PC-3 (cell line): Measurements from ENCODE around the gene ACSL6. TPM values are rescaled to one million over a fixed set of nuclear protein-coding genes. Genes with fewer than 3 reads are reported as not detected.

Experiments
- ATAC-seq: fragments of 200-7000 bp; cut with Tn5 transposase; 2 replicates; pipeline ENCODE4 v1.9.1; 2020; ENCODE audit warnings: mild to moderate bottlenecking, moderate library complexity
- BruUV-seq: library from RNA; stranded (reverse); fragments of 400-500 nt; replicated peaks from 2 replicates; lab custom pipeline; 2021; lab: Mats Ljungman, UMichigan
- CTCF ChIA-PET: fragments of 300-600 bp; sonication (Branson Sonifier 250); formaldehyde crosslinking; loops from one replicate; lab custom pipeline; 2022; ENCODE audit warnings: antibody characterized with exemption; lab: Charles Lee
- POLR2A ChIA-PET: fragments of 300-600 bp; sonication (Branson Sonifier 250); formaldehyde crosslinking; loops from one replicate; lab custom pipeline; 2022; ENCODE audit warnings: antibody characterized with exemption; ENCODE audit not compliant: unreplicated experiment; lab: Charles Lee
- DNase-seq: peaks from one replicate; pipeline ENCODE4 v3.0.0-alpha.2; 2015
- H2AFZ ChIP-seq: fragments of 300-600 bp; sonication (generic); 2 replicates; pipeline ENCODE4 v1.6.0; 2016; ENCODE audit warnings: antibody characterized with exemption, low read length
- H3F3A ChIP-seq: fragments of 300-600 bp; sonication (generic); one replicate; pipeline ENCODE4 v1.6.0; 2017; ENCODE audit warnings: antibody characterized with exemption, low read length, control low read depth, mild to moderate bottlenecking; ENCODE audit not compliant: unreplicated experiment
- H3K27ac ChIP-seq: fragments of 300-600 bp; sonication (generic); 2 replicates; pipeline ENCODE4 v1.5.1; 2016; ENCODE audit warnings: mild to moderate bottlenecking, low read length
- H3K27me3 ChIP-seq: fragments of 300-600 bp; sonication (generic); 2 replicates; pipeline ENCODE4 v1.6.1; 2016; ENCODE audit warnings: low read length, mixed read lengths
- H3K36me3 ChIP-seq: fragments of 300-600 bp; sonication (generic); 2 replicates; pipeline ENCODE4 v1.6.1; 2016; ENCODE audit warnings: low read depth, mixed run types, low read length, mixed read lengths
- H3K4me1 ChIP-seq: fragments of 300-600 bp; sonication (generic); 2 replicates; pipeline ENCODE4 v1.5.1; 2016; ENCODE audit warnings: low read length; ENCODE audit not compliant: insufficient read depth
- H3K4me2 ChIP-seq: fragments of 300-600 bp; sonication (generic); 2 replicates; pipeline ENCODE4 v1.6.0; 2016; ENCODE audit warnings: low read length
- H3K4me3 ChIP-seq: fragments of 300-600 bp; sonication (generic); 2 replicates; pipeline ENCODE4 v1.5.1; 2016; ENCODE audit warnings: mild to moderate bottlenecking, low read length, mixed read lengths
- H3K79me2 ChIP-seq: fragments of 300-600 bp; sonication (generic); 2 replicates; pipeline ENCODE4 v1.6.1; 2017; ENCODE audit warnings: low read length, mixed read lengths
- H3K9ac ChIP-seq: fragments of 300-600 bp; sonication (generic); 2 replicates; pipeline ENCODE4 v1.6.0; 2016; ENCODE audit warnings: mild to moderate bottlenecking, low read length
- H3K9me2 ChIP-seq: fragments of 300-600 bp; sonication (generic); replicated peaks from 2 replicates; pipeline ENCODE4 v1.6.1; 2016; ENCODE audit warnings: mixed run types, low read length, mixed read lengths
- H3K9me3 ChIP-seq: fragments of 300-600 bp; sonication (generic); 2 replicates; pipeline ENCODE4 v1.6.1; 2016; ENCODE audit warnings: low read length, mixed read lengths
- H4K20me1 ChIP-seq: fragments of 300-600 bp; sonication (generic); 2 replicates; pipeline ENCODE4 v1.6.1; 2016; ENCODE audit warnings: low read length, mixed read lengths
- CTCF ChIP-seq: fragments of 300-600 bp; sonication (generic); conservative IDR thresholded peaks from 2 replicates; pipeline ENCODE4 v1.5.1; 2017; ENCODE audit warnings: antibody characterized with exemption, low read depth, mild to moderate bottlenecking, low read length
- EZH2 ChIP-seq: fragments of 300-600 bp; sonication (generic); IDR thresholded peaks from one replicate; pipeline ENCODE4 v1.6.1; 2017; ENCODE audit warnings: antibody characterized with exemption, mild to moderate bottlenecking, low read length; ENCODE audit not compliant: unreplicated experiment
- EZH2phosphoT487 ChIP-seq: fragments of 300-600 bp; sonication (generic); IDR thresholded peaks from 2 replicates; pipeline ENCODE4 v1.6.1; 2018; ENCODE audit warnings: mild to moderate bottlenecking, antibody characterized with exemption, low read length, borderline replicate concordance
- intact Hi-C: fragments of 100-400 bp; cut with micrococcal nuclease; formaldehyde crosslinking; loops from 2 replicates; pipeline ENCODE4 v1.9.0; 2023
- total RNA-seq: library from RNA; depleted of rRNA; stranded (reverse); fragments of >200 nt; gene quantifications from 2 replicates; pipeline ENCODE4 v1.2.3, GENCODE V29; 2014

The ACSL6 gene
- total RNA-seq, 1 experiment from 2014 or later, result 0.15 TPM

GRCh38 chr5:132057498-132058255, 46.2 kb upstream of the ACSL6 start:
- Histone ChIP-seq H3K79me2 (no peaks in the 10 kb centered on the region), H3K4me3 (no peak overlapping the region), H3F3A (no peaks in the 10 kb centered on the region), H3K9me3 (no peaks in the 10 kb centered on the region), H3K27me3 (no peaks in the 10 kb centered on the region), H3K27ac (no peak overlapping the region), H3K36me3 (no peaks in the 10 kb centered on the region), H3K4me2 (no peak overlapping the region), H3K4me1 (no peaks in the 10 kb centered on the region), H3K9me2 (no peaks in the 10 kb centered on the region), H2AFZ (no peak overlapping the region), H3K9ac (no peak overlapping the region), H4K20me1 (no peaks in the 10 kb centered on the region)
- DNase-seq (no peak), ATAC-seq (no peak)
- ChIA-PET POLR2A (no interaction called here), CTCF (interaction anchor here (0.6 kb wide), 1 partner anchor 107 kb away, joined by 4 read pairs; no protein-coding TSS in a partner anchor)
- BruUV-seq, result no TSS peak
- intact Hi-C loops, result no loop called here
- TF ChIP-seq EZH2 (no peak), CTCF (no peak), EZH2phosphoT487 (no peak)

GRCh38 chr5:132056610-132057497, 45.4 kb upstream of the ACSL6 start:
- TF ChIP-seq CTCF (no peak), EZH2 (no peak), EZH2phosphoT487 (no peak)
- POLR2A ChIA-PET, result no interaction called here
- Histone ChIP-seq H4K20me1 (no peaks in the 10 kb centered on the region), H3K9ac (no peak overlapping the region), H3K4me3 (no peak overlapping the region), H3K4me2 (no peak overlapping the region), H3F3A (no peaks in the 10 kb centered on the region), H3K27ac (no peak overlapping the region), H3K4me1 (no peaks in the 10 kb centered on the region), H3K9me3 (no peaks in the 10 kb centered on the region), H2AFZ (no peak overlapping the region), H3K27me3 (no peaks in the 10 kb centered on the region), H3K9me2 (no peaks in the 10 kb centered on the region), H3K79me2 (no peaks in the 10 kb centered on the region), H3K36me3 (no peaks in the 10 kb centered on the region)
- DNase-seq, result no peak
- no TSS peak for BruUV-seq
- CTCF ChIA-PET, result no interaction called here
- intact Hi-C loops, result no loop called here
- ATAC-seq, result no peak
